ENCODE results near the gene EPC1. TPM values are rescaled to one million over a fixed set of nuclear protein-coding genes. Genes with fewer than 3 reads are reported as not detected.
A peak's percentile ranks its signal among the peaks of the same experiment; 100 is the strongest.

The EPC1 gene
- total and polyA plus RNA-seq, 10 of the 15 experiments (the other 5 are each of a cell fraction or from before 2014, with no cell fraction given) = 6.8 to 59.2 (median 19.4) TPM

GRCh38 chr10:32332299-32332750 lies 14.6 kb downstream of the EPC1 start (continued):
- TF ChIP-seq CUX1 (IDR thresholded peaks at IDR 0.05; ENCODE audit: insufficient replicate concordance, low read depth, low read length) (no peak), CREM (IDR thresholded peaks at IDR 0.05; ENCODE audit: low read depth) (peak; percentile 92), SIX5 (IDR thresholded peaks at IDR 0.05; ENCODE audit: low read depth, low read length, severe bottlenecking) (no peak), EGR1 (IDR thresholded peaks at IDR 0.05; ENCODE audit: borderline replicate concordance in 1 of 2, low read depth in 2 of 2, low read length in 2 of 2) (no peak), HCFC1 (IDR thresholded peaks at IDR 0.05; ENCODE audit: low read length) (no peak), FOXM1 (IDR thresholded peaks at IDR 0.05; ENCODE audit: low read depth, low read length) (peak; percentile 66; the same call in 1 of the 2 replicates), HDAC6 (IDR thresholded peaks at IDR 0.05; ENCODE audit: unreplicated experiment) (no peak), POLR2AphosphoS2 (IDR thresholded peaks at IDR 0.05; ENCODE audit: low read depth, low read length) (peak; percentile 95), E2F8 (IDR thresholded peaks at IDR 0.05; ENCODE audit: low read depth, partially characterized antibody) (no peak), FOS (IDR thresholded peaks at IDR 0.05; ENCODE audit: borderline replicate concordance, extremely low read depth, insufficient read length) (no peak), SIN3A (IDR thresholded peaks at IDR 0.05; ENCODE audit: low read depth, low read length) (no peak), TCF7 (IDR thresholded peaks at IDR 0.05; ENCODE audit: borderline replicate concordance) (no peak), KDM1A (IDR thresholded peaks at IDR 0.05; ENCODE audit: borderline replicate concordance) (no peak), MTA3 (IDR thresholded peaks at IDR 0.05; ENCODE audit: borderline replicate concordance, low read length) (no peak), NR2C2 (IDR thresholded peaks at IDR 0.05; ENCODE audit: borderline replicate concordance, control insufficient read depth, insufficient read length, low read depth) (no peak), PRDM15 (CRISPR knock-in tag; IDR thresholded peaks at IDR 0.05) (no peak), HSF1 (IDR thresholded peaks at IDR 0.05; ENCODE audit: low read depth, low read length) (no peak)

All from GM12878 (cell line).